Measurements from ENCODE around the gene C19orf38. TPM values are rescaled to one million over a fixed set of nuclear protein-coding genes. Genes with fewer than 3 reads are reported as not detected.

Gene C19orf38
- total RNA-seq, 1 donor from 2014 or later: not detected

- Histone ChIP-seq H3K4me3 (peak overlapping the region; percentile 35 to 65), H3K9me3 (no peaks in the 10 kb centered on the region), H3K36me3 (peaks cover 45 to 47% of the 10 kb centered on the region in 2 donors), H3K4me1 (peaks cover 9 to 10% of the 10 kb centered on the region in 2 donors), H3K27ac (peak overlapping the region; percentile 88 to 92), H3K27me3 (no peaks in the 10 kb centered on the region)
- no peak for DNase-seq (ENCODE audit: low spot score in 2 of 2)
- TF ChIP-seq, protein P1, sequence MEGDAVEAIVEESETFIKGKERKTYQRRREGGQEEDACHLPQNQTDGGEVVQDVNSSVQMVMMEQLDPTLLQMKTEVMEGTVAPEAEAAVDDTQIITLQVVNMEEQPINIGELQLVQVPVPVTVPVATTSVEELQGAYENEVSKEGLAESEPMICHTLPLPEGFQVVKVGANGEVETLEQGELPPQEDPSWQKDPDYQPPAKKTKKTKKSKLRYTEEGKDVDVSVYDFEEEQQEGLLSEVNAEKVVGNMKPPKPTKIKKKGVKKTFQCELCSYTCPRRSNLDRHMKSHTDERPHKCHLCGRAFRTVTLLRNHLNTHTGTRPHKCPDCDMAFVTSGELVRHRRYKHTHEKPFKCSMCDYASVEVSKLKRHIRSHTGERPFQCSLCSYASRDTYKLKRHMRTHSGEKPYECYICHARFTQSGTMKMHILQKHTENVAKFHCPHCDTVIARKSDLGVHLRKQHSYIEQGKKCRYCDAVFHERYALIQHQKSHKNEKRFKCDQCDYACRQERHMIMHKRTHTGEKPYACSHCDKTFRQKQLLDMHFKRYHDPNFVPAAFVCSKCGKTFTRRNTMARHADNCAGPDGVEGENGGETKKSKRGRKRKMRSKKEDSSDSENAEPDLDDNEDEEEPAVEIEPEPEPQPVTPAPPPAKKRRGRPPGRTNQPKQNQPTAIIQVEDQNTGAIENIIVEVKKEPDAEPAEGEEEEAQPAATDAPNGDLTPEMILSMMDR (IDR thresholded peaks at IDR 0.05): no peak
- intact Hi-C loops (cut with DNase I): loop anchor here (1.0 to 5.0 kb wide), 2 partner anchors 17 to 44 kb away; no protein-coding TSS in a partner anchor
These were observed 29.7 kb upstream of the C19orf38 start for GRCh38 chr19:10818301-10819123.

DNA sequence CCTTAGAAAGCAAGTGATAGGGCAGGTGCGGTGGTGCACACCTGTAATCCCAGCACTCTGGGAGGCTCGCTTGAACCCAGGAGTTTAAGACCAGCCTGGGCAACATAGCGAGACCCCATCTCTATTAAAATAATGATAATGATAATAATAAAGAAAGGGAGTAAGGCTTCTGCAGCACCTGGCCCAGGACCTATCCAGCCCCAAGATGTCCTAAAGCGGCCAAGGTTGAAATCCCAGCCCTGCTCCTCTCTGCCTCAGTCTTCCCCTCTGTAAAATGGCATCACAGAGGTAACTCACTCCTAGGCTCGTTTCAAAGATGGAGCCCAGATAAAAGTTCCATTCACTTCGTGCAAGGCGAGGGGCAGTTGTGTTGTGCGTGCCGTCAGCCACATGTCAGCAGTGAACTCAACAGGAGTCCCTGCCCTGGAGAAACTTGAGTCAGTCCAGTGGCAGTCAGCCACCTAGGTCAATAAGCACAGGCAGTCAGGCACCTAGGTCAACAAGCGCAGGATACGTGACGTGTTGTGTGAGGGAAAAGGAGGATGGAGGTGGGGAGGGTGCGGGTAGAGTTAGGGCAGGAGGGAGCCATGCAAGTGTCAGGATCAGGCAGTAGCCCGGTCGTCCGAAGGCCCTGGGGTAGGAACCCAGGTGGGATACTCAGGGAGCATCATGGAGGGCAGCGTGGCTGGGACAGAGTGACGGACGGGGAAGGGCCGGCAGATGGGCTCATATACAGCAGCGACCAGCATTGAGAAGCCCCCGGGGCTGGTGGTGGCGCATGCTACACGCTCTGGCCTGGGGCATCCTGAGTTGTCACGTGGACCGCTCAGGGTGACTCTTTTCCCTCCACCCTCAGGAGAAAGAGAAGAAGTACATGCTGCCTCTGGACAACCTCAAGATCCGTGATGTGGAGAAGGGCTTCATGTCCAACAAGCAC, 28.8 kb upstream of the C19orf38 start:
- TF ChIP-seq, protein P1 (IDR thresholded peaks at IDR 0.05): no peak
- peaks cover 9 to 10% of the 10 kb centered on the region in 2 donors for H3K4me1 ChIP-seq
- peaks cover 50% of the 10 kb centered on the region in 2 donors for H3K36me3 ChIP-seq
- no peak for DNase-seq (ENCODE audit: low spot score in 2 of 2)
- intact Hi-C loops (cut with DNase I): loop anchor here (5.0 kb wide), 1 partner anchor 43 kb away; no protein-coding TSS in a partner anchor
- H3K9me3 ChIP-seq: no peaks in the 10 kb centered on the region
- H3K27me3 ChIP-seq: no peaks in the 10 kb centered on the region
- no peak overlapping the region for H3K4me3 ChIP-seq
- H3K27ac ChIP-seq: peak overlapping the region; percentile 88 to 92

DNA sequence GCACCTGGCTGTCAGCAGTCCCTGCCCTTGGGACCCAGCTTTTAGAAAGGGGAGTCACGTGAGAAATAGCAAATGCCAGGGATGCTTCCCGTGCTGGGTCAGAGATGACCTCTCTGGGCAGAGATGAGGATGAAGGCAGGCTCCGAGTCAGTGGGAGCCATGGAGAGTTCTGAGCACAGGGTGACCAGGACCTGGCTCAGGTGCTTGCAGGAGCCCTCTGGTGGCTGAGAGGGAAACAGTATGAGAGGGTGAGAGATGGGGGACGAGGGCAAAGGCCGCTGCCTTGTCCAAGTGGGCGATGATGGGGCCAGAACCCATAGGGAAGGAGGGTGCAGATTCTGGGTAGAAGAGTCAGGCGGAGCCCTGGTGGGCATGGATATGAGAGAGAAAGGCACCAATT, 28.0 kb upstream of the C19orf38 start:
- Histone ChIP-seq H3K27ac (no peak overlapping the region), H3K4me3 (no peak overlapping the region), H3K4me1 (peaks cover 9 to 10% of the 10 kb centered on the region in 2 donors), H3K36me3 (peaks cover 50 to 52% of the 10 kb centered on the region in 2 donors), H3K9me3 (no peaks in the 10 kb centered on the region), H3K27me3 (no peaks in the 10 kb centered on the region)
- TF ChIP-seq, protein P1 (IDR thresholded peaks at IDR 0.05): no peak
- no peak for DNase-seq (ENCODE audit: low spot score in 2 of 2)
- intact Hi-C loops (cut with DNase I): no loop called here

DNA sequence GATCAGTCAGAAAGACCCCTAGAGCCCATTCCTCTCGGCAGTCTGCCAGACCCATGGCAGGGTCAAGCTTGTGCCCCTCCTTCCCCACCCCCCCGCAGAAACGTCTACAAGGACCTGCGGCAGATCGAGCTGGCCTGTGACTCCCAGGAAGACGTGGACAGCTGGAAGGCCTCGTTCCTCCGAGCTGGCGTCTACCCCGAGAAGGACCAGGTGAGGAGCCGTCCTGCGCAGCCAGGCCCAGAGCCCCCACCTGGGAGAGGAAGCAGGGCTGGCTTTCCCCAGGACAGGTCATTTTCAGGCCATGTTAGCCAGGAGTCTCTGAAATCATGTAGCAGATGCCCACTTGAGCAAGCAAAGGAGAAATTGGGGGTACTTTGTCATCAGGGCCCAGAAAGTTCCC, 24.5 kb upstream of the C19orf38 start:
- Histone ChIP-seq H3K4me3 (no peak overlapping the region), H3K4me1 (peaks cover 0 to under 1% of the 10 kb centered on the region in 2 donors), H3K27me3 (no peaks in the 10 kb centered on the region), H3K27ac (no peak overlapping the region), H3K36me3 (peaks cover 80% of the 10 kb centered on the region in 2 donors), H3K9me3 (no peaks in the 10 kb centered on the region)
- DNase-seq (ENCODE audit: low spot score in 2 of 2): no peak
- intact Hi-C loops (cut with DNase I): no loop called here
- TF ChIP-seq, protein P1 (IDR thresholded peaks at IDR 0.05): no peak

GRCh38 chr19:10826231-10826630, 22.0 kb upstream of the C19orf38 start:
- Histone ChIP-seq H3K4me3 (no peak overlapping the region), H3K27ac (no peak overlapping the region), H3K27me3 (no peaks in the 10 kb centered on the region), H3K36me3 (peaks cover 81 to 89% of the 10 kb centered on the region in 2 donors), H3K4me1 (no peaks in the 10 kb centered on the region), H3K9me3 (no peaks in the 10 kb centered on the region)
- TF ChIP-seq, protein P1 (IDR thresholded peaks at IDR 0.05): no peak
- intact Hi-C loops (cut with DNase I): no loop called here
- no peak for DNase-seq (ENCODE audit: low spot score in 2 of 2)
